ENCODE results near the gene KRCC1.
"Not testable (repeated sequence)": the region's sequence is repeated elsewhere in the genome, so short reads cannot be mapped to it uniquely, and the experiment has no call there.

Gene KRCC1

DNA sequence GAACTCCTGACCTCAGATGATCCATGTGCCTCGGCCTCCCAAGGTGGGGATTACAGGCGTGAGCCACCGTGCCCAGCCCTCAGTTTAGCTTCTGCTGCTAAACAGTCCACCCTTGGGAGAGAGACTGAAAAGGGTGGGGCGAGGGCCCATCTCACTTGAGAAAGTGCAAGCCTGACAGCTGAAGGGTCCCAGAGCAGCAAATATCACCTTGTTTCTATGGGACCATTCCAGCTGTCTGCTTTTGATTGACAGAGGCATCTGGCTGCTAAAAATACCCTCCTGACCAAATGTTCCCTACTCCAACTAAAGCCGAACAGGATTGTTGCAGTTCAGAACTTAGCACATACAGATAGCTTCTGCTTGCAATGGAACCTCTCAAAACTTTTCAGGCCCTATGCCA, 11.6 kb upstream of the KRCC1 start:
- Mint-ChIP-seq H3K4me1 (no peaks in the 10 kb centered on the region), H3K9me3 (no peaks in the 10 kb centered on the region), H3K36me3 (no peaks in the 10 kb centered on the region), H3K27me3 (peaks cover 2% of the 10 kb centered on the region), H3K4me3 (no peak overlapping the region), H3K27ac (no peak overlapping the region)
- DNase-seq (ENCODE audit: low spot score in 2 of 2), result no peak
- no peak for ATAC-seq (ENCODE audit: low read depth)

DNA sequence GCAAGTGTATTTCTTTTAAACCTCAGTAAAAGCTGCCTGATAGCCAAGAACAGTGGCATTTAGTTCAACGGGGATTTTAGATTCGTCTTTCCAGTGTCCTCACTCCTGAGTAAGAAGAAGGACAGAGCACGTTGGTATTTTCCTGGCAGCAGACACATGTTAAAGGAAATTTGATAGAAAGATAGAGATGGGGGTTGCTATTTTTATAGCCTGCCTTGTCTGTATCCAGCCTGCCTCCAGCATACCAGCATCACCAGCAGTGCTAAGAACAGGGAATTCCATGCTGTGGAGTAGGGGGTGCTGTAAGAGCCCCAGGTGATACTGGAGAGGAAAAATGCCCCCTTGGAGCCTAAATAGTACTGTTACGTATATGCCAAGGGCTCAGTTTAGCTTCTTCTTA, 11.0 kb upstream of the KRCC1 start:
- Mint-ChIP-seq H3K36me3 (no peaks in the 10 kb centered on the region), H3K27me3 (peaks cover 2% of the 10 kb centered on the region), H3K9me3 (no peaks in the 10 kb centered on the region), H3K4me1 (no peaks in the 10 kb centered on the region), H3K27ac (no peak overlapping the region), H3K4me3 (no peak overlapping the region)
- DNase-seq (ENCODE audit: low spot score in 2 of 2) (no peak), ATAC-seq (ENCODE audit: low read depth) (no peak)

DNA sequence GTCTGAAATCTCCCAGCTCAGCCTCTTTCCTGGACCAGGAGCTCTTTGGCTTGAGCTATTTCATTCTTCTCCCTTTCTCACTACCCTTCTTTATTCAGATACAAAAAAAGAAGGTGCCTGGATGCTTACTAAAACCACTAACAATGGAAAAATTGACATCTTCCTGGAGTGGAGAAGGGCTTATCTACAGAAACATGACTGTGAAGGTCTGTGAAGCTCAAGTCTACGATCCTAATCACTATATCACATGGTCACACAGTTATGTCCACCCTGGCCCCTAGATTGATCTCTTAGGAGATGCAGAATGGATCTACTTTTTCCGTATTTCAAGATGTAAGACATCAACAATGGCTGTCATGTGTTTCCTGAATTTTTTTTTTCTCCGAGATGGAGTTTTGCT, 5.7 kb upstream of the KRCC1 start:
- Mint-ChIP-seq H3K36me3 (no peaks in the 10 kb centered on the region), H3K27me3 (no peaks in the 10 kb centered on the region), H3K27ac (no peak overlapping the region), H3K4me3 (no peak overlapping the region), H3K9me3 (no peaks in the 10 kb centered on the region), H3K4me1 (no peaks in the 10 kb centered on the region)
- DNase-seq (ENCODE audit: low spot score in 2 of 2), result no peak
- no peak for ATAC-seq (ENCODE audit: low read depth)

DNA sequence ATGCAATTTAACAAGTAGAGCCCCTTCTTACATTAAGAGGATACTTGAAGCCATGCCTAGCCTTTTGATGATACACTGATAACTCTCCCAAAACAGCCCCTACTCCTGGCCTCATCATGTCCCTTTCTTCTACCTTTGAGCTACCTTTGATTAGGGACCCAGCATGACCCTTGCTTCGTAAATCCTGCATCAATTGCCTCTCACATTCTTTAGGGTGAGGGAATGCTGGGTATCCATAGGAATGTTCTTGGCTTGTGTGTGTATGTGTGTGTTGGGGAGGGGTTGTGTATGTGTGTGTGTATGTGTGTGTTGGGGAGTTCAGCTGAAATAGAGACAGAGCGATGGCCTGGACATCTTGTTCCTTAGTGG, 5.3 kb upstream of the KRCC1 start:
- Mint-ChIP-seq H3K9me3 (no peaks in the 10 kb centered on the region), H3K27me3 (no peaks in the 10 kb centered on the region), H3K4me3 (no peak overlapping the region), H3K36me3 (no peaks in the 10 kb centered on the region), H3K27ac (no peak overlapping the region), H3K4me1 (peaks cover 3% of the 10 kb centered on the region)
- ATAC-seq (ENCODE audit: low read depth) (no peak), DNase-seq (ENCODE audit: low spot score in 2 of 2) (no peak)

DNA sequence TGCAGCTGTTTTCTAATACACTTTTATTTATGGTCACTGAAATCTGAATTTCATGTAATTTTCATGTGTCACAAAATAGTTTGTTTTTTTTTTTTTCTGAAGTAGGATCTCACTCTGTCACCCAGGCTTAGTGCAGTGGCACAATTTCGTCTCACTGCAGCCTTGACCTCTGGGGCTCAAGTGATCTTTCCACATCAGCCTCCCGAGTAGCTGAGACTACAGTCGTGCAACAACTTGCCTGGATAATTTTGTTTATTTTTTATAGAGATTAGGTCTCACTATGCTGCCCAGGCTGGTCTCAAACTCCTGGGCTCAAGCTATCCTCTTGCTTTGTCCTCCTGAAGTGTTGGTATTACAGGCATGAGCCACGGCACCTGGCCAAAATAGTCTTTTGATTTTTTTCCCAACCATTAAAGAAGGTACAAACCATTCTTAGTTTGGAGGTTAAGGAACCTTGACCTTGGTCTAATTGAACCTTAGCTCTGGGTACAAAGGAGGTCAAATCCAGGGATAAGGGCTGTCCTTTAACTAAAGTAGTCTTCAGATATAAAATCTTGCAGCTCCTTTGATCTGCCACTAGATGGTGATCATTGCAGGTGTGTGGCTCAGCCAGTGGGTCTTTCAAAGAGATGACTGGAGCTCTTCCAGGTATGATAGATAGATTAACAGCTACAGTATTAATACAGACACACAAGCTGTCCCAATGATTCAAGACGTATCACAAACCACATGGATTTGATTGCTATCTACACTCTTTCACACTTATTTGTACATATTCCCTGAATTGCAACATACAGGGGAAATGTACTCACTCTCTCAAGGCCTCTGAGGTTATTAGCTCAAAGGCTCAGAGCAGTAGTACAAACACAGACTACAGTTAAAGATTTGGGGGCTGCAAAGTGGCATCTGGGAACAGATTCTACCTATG, 4.7 kb upstream of the KRCC1 start:
- Mint-ChIP-seq H3K27ac (no peak overlapping the region), H3K9me3 (no peaks in the 10 kb centered on the region), H3K4me1 (peaks cover 6% of the 10 kb centered on the region), H3K36me3 (no peaks in the 10 kb centered on the region), H3K27me3 (no peaks in the 10 kb centered on the region), H3K4me3 (no peak overlapping the region)
- ATAC-seq (ENCODE audit: low read depth), result peak; percentile 30
- DNase-seq (ENCODE audit: low spot score in 2 of 2), result peak in 1 of 2 donors; percentile 29

DNA sequence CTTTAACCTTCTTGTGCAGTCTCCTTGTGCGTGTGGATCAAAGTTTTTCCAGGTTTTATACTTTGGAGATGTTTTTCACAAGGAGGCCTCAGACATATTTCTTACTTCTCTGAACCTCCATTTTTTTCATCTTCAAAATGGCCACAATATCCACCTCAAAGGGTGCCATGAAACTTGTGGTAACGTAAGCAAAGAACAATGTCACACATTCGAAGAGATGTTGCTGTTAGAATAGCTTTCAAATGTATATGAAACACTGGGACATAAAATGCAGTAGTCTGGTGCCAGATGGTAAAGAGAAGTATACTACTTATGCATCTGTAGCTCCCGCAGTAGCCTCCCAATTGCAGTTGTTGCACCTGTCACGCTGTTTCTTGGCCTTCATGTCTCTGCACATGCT, 2.6 kb upstream of the KRCC1 start:
- no peaks in the 10 kb centered on the region for H3K27me3 Mint-ChIP-seq
- H3K27ac Mint-ChIP-seq, result no peak overlapping the region
- DNase-seq (ENCODE audit: low spot score in 2 of 2) (no peak), ATAC-seq (ENCODE audit: low read depth) (no peak)
- H3K9me3 Mint-ChIP-seq, result no peaks in the 10 kb centered on the region
- H3K36me3 Mint-ChIP-seq, result peaks cover 2% of the 10 kb centered on the region
- H3K4me1 Mint-ChIP-seq, result peaks cover 24% of the 10 kb centered on the region
- no peak overlapping the region for H3K4me3 Mint-ChIP-seq

DNA sequence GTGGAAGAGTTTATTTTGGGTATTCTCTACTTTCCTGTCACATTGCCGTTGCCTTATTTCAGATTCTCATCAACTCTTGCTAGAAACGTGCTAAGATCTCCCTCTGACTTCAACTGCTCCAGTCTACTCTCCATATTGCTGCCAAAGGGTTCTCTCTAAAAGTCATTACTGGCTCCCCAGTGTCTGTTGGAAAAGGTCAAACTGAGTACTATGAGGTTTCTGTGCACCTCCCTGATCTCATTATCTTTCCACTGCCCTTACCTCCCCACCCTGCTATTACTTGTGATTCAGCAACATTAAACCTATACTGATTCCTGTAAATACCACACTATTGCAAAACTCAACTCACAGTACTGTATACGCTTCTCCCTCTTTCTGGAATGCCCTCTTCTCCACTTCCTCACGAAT, 1.9 kb upstream of the KRCC1 start:
- Mint-ChIP-seq H3K4me3 (no peak overlapping the region), H3K9me3 (no peaks in the 10 kb centered on the region), H3K27ac (no peak overlapping the region), H3K4me1 (peaks cover 29% of the 10 kb centered on the region), H3K27me3 (no peaks in the 10 kb centered on the region), H3K36me3 (peaks cover 4% of the 10 kb centered on the region)
- ATAC-seq (ENCODE audit: low read depth) (no peak), DNase-seq (ENCODE audit: low spot score in 2 of 2) (no peak)

DNA sequence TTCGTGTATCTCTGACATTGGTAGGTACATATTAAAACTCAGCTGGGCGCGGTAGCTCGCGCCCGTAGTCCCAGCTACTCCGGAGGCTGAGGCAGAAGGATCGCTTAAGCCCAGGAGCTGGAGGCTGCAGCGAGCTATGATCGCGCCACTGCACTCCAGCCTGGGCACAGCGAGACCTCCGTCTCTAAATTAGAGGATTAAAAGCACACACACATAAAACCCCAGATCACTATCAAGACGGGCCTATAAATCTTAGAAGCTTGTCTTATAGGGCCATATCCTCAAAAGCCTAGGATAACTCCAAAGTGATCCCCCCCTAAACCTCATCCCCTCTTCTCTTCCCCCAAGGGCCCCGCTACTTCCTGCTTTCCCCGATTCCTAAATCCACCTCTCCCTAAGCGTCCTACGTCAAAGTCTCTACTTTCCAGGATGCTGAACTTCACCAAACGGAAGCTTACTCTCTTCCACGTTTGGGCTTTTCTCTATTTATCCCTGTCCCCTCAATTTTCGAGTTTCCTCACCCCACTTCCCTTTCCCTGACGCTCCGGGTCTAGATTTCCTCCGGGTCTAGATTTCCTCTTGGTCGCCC, 707 bp downstream of the KRCC1 start:
- Mint-ChIP-seq H3K27ac (peak overlapping the region; percentile 95), H3K4me1 (peaks cover 31% of the 10 kb centered on the region), H3K36me3 (peaks cover 8% of the 10 kb centered on the region), H3K27me3 (no peaks in the 10 kb centered on the region), H3K9me3 (no peaks in the 10 kb centered on the region), H3K4me3 (peak overlapping the region; percentile 87)
- no peak for DNase-seq (ENCODE audit: low spot score in 2 of 2)
- no peak for ATAC-seq (ENCODE audit: low read depth)

DNA sequence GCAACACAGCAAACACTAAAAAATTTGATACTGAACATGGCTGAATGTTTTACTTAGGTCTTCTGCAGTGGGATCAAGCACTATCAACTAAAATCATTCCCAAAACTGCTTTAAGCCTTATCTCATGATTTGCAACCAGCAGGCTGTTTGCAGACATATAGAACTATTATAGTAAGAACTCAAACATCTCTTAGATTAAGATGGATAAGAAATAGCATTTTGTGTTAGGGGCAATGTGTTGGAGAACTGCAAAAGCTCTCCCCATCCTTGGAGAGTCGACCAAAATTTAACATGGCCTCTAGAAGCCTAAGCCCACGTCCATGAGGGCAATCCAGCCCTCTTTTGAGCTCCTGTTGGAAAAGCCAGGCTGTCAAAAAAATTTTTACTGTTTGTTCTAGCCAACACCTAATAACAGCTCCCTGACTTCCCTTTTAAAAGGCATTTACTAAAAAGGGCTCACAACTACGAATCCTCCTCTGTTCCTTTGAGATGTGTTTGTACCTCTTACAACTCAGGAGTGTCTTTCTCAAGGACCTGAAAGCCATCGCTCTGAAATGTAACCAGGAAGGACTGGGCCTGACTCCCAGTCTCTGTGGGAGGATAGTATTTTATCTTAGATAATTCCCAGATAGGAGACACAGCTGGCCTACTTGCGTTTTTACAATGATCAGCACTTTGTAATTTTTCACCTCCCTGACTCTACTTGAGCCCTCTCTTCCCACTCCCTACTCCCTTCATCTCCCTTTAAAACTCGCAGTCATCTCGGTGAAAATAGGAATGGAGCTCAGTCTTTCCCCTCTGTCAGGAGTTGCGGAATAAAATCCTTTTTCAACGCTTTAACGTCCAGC, 1.4 kb downstream of the KRCC1 start:
- Mint-ChIP-seq H3K4me3 (peak overlapping the region; percentile 87), H3K27ac (peak overlapping the region; percentile 95), H3K4me1 (peaks cover 31% of the 10 kb centered on the region), H3K27me3 (no peaks in the 10 kb centered on the region), H3K9me3 (no peaks in the 10 kb centered on the region), H3K36me3 (peaks cover 8% of the 10 kb centered on the region)
- DNase-seq (ENCODE audit: low spot score in 2 of 2) (no peak), ATAC-seq (ENCODE audit: low read depth) (no peak)

DNA sequence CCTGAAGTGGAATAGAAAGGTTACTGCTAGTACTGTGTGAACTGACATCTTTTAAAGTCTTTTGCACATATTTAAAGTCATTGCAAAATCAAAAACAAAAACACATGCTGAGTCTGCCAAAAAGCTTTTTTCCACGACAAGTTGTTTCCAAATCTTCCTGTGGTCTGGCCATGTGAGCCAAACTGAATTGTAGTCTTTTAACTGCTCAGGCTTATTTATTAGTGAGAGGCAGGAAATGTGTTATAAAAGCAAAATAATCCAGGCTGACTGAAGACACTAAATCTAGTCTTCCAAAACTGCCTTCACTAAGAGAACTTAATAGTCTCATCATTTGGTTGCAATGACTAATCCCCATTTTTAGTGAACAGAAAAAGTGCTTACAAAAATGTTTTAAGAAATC, 2.3 kb downstream of the KRCC1 start:
- DNase-seq (ENCODE audit: low spot score in 2 of 2) (no peak), ATAC-seq (ENCODE audit: low read depth) (no peak)
- H3K4me1 Mint-ChIP-seq, result peaks cover 33% of the 10 kb centered on the region
- H3K4me3 Mint-ChIP-seq, result peak overlapping the region; percentile 11
- H3K27me3 Mint-ChIP-seq, result no peaks in the 10 kb centered on the region
- H3K27ac Mint-ChIP-seq, result peak overlapping the region; percentile 95
- no peaks in the 10 kb centered on the region for H3K9me3 Mint-ChIP-seq
- H3K36me3 Mint-ChIP-seq, result peaks cover 8% of the 10 kb centered on the region

DNA sequence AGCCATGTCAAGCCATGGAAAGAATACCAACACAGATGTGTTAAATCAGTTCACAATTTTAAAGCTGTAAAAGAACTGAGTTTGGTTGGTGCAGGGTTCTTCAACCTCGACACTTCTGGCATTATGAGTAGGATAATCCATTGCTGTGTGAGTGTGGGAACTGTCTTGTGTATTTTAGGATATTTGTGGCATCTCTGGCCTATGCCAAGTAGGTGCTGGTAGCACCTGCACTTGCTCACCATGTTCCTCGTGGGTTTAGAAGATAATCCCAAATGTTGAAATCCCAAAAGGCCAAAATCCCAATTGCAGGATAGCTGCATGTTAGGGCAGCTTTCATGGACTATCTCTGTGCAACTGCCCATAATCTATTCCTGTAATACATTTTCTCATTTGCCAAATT, 3.8 kb downstream of the KRCC1 start:
- Mint-ChIP-seq H3K9me3 (no peaks in the 10 kb centered on the region), H3K27me3 (no peaks in the 10 kb centered on the region), H3K27ac (no peak overlapping the region), H3K4me3 (no peak overlapping the region), H3K4me1 (peaks cover 33% of the 10 kb centered on the region), H3K36me3 (peaks cover 8% of the 10 kb centered on the region)
- ATAC-seq (ENCODE audit: low read depth) (no peak), DNase-seq (ENCODE audit: low spot score in 2 of 2) (no peak)

DNA sequence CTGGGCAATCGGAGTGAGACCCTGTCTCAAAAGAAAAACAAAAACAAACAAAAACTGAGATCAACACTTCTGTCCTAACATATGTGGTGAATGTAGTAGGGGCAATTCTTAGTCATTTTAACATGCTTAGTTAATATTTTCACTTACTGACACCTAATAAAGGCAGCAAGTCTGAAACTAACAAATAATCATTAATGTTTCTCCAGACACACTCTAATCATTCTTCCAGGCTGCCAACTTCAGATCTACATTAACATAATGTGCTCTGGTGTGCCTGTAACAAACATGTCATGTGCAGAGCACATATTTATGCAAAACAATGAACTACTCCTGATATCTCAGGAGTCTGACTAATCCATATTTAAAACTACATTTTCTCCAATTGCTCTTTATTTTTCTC, 6.0 kb downstream of the KRCC1 start:
- H3K9me3 Mint-ChIP-seq, result no peaks in the 10 kb centered on the region

DNA sequence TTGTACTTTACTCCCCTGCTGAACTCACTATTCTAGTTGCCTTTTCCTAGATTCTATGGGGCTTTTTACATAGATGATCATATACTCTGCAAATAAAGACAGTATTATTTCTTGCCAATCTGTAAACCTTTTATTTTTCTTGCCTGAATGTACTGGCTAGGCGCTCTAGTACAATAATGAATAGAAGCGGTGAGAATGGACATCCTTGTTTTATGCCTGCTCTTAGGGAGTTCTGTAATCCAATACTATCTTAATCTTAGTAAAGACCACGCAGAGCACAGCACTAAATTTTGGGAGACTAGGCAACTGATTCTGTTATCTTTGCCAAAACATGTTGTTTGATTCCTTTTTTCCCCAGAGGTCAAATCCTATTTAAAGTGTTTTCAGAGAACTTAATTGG, 7.0 kb downstream of the KRCC1 start:
- H3K27me3 Mint-ChIP-seq, result no peaks in the 10 kb centered on the region
- H3K36me3 Mint-ChIP-seq, result peaks cover 8% of the 10 kb centered on the region
- ATAC-seq (ENCODE audit: low read depth), result no peak
- H3K27ac Mint-ChIP-seq, result no peak overlapping the region
- H3K4me3 Mint-ChIP-seq, result no peak overlapping the region
- DNase-seq (ENCODE audit: low spot score in 2 of 2), result no peak
- peaks cover 20% of the 10 kb centered on the region for H3K4me1 Mint-ChIP-seq
- no peaks in the 10 kb centered on the region for H3K9me3 Mint-ChIP-seq

More for the DNA sequence above, 6.0 kb downstream of the KRCC1 start:
- Mint-ChIP-seq H3K27me3 (no peaks in the 10 kb centered on the region), H3K4me3 (no peak overlapping the region), H3K4me1 (peaks cover 31% of the 10 kb centered on the region), H3K36me3 (peaks cover 8% of the 10 kb centered on the region), H3K27ac (no peak overlapping the region)
- ATAC-seq (ENCODE audit: low read depth) (no peak), DNase-seq (ENCODE audit: low spot score in 2 of 2) (no peak)

DNA sequence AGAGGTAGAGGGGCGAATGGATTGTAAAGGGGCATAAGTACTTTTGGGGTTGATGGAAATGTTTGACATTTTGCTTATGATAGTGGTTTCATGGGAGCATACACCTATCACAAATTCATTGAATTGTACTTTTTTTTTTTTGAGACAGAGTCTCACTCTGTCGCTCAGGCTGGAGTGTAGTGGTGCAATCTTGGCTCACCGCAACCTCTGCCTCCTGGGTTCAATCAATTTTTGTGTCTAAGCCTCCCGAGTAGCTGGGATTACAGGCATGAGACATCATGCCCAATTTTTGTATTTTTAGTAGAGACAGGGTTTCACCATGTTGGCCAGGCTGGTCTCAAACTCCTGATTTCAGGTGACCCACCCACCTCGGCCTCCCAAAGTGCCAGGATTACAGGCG, 10.0 kb downstream of the KRCC1 start:
- not testable (repeated sequence) for H3K36me3 Mint-ChIP-seq; H3K27ac Mint-ChIP-seq; H3K9me3 Mint-ChIP-seq; ATAC-seq (ENCODE audit: low read depth); DNase-seq (ENCODE audit: low spot score in 2 of 2); H3K4me3 Mint-ChIP-seq; H3K27me3 Mint-ChIP-seq
- H3K4me1 Mint-ChIP-seq, result peaks cover 21% of the 10 kb centered on the region
